ENCODE measurements around the gene SLC8A1. TPM values are rescaled to one million over a fixed set of nuclear protein-coding genes. Genes with fewer than 3 reads are reported as not detected.

Gene SLC8A1
- total and polyA plus RNA-seq, 10 of the 15 experiments (the other 5 are each of a cell fraction or from before 2014, with no cell fraction given) = under 0.01 to 1.2 (median 0.01) TPM; not detected in 3

- Histone ChIP-seq H3K4me2 (ENCODE audit: control insufficient read depth, insufficient read depth) (no peak overlapping the region), H3K9ac (ENCODE audit: control insufficient read depth, insufficient read depth, low read length) (no peak overlapping the region), H3K4me1 (ENCODE audit: control insufficient read depth, insufficient read depth, low read length) (no peaks in the 10 kb centered on the region), H3K79me2 (ENCODE audit: control insufficient read depth, insufficient read depth, low read length) (no peaks in the 10 kb centered on the region), H3K36me3 (ENCODE audit: control insufficient read depth in 2 of 2, insufficient read depth in 2 of 2, low read length in 1 of 2) (no peaks in the 10 kb centered on the region), H3K27me3 (replicated peaks in 1 of 2; ENCODE audit: control insufficient read depth in 2 of 2, insufficient read depth in 2 of 2, low read length in 1 of 2) (no peaks in the 10 kb centered on the region), H4K20me1 (ENCODE audit: control insufficient read depth, insufficient read depth) (no peaks in the 10 kb centered on the region), H3K9me3 (replicated peaks; ENCODE audit: control insufficient read depth, insufficient read depth, low read length) (no peaks in the 10 kb centered on the region), H3K27ac (ENCODE audit: control insufficient read depth, insufficient read depth) (no peak overlapping the region), H2AFZ (ENCODE audit: control insufficient read depth, low read depth, low read length) (no peak overlapping the region), H3K4me3 (no peak overlapping the region)
- BruUV-seq (replicated peaks) = no TSS peak
- ATAC-seq = no peak
- SMC1A ChIA-PET (ENCODE audit: uncharacterized antibody, unreplicated experiment) = interaction anchor here (0.9 kb wide), 1 partner anchor 27 kb away, joined by 3 read pairs; no protein-coding TSS in a partner anchor
- DNase-seq (ENCODE audit: low read depth, low spot score) = no peak
- in situ Hi-C loops (cut with MboI) (no loop called here), intact Hi-C loops (cut with micrococcal nuclease; ENCODE audit: unreplicated experiment) (no loop called here)
- POLR2A ChIA-PET = no interaction called here
- CTCF ChIA-PET = interaction anchor here (1.1 kb wide), 1 partner anchor 10 kb away, joined by 3 read pairs; no protein-coding TSS in a partner anchor
- 55% methylated on average over 6 of the region's 6 CpGs for WGBS (ENCODE audit: insufficient coverage, insufficient replicate concordance, low lambda C conversion rate, missing lambda C conversion rate)
- no peak for FAIRE-seq
- RAD21 ChIA-PET (ENCODE audit: unreplicated experiment) = no interaction called here
- no peak for TF ChIP-seq SREBF2 (IDR thresholded peaks at IDR 0.05; ENCODE audit: low read length)
- TF ChIP-seq TCF3 (IDR thresholded peaks at IDR 0.05; ENCODE audit: borderline replicate concordance, insufficient read depth, low read depth, low read length) = no peak
- TF ChIP-seq ZNF24 (IDR thresholded peaks at IDR 0.05) = no peak
- no peak for TF ChIP-seq ZZZ3 (IDR thresholded peaks at IDR 0.05; ENCODE audit: control insufficient read depth, insufficient read length, low read depth)
- no peak for TF ChIP-seq CHD1 (IDR thresholded peaks at IDR 0.05; ENCODE audit: low read depth, low read length)
- TF ChIP-seq ZNF384 (IDR thresholded peaks at IDR 0.05; ENCODE audit: borderline replicate concordance, low read depth, low read length) = no peak
- no peak for TF ChIP-seq SP1 (IDR thresholded peaks at IDR 0.05; ENCODE audit: low read depth, low read length)
- no peak for TF ChIP-seq NFYB (IDR thresholded peaks at IDR 0.05; ENCODE audit: insufficient read depth, low read depth, low read length)
- TF ChIP-seq ZNF207 (IDR thresholded peaks at IDR 0.05; ENCODE audit: borderline replicate concordance) = no peak
- TF ChIP-seq LARP7 (IDR thresholded peaks at IDR 0.05) = no peak
Observed at GRCh38 chr2:40256008-40256407, 195.9 kb downstream of the SLC8A1 start.

- H3K27me3 ChIP-seq (replicated peaks in 1 of 2; ENCODE audit: control insufficient read depth in 2 of 2, insufficient read depth in 2 of 2, low read length in 1 of 2) = no peaks in the 10 kb centered on the region; a peak in 1 of 4 replicates
- ChIA-PET RAD21 (ENCODE audit: unreplicated experiment) (no interaction called here), SMC1A (ENCODE audit: uncharacterized antibody, unreplicated experiment) (no interaction called here), POLR2A (no interaction called here), CTCF (no interaction called here)
- no peak overlapping the region for H3K9ac ChIP-seq (ENCODE audit: control insufficient read depth, insufficient read depth, low read length)
- ATAC-seq (no peak), FAIRE-seq (no peak), DNase-seq (ENCODE audit: low read depth, low spot score) (no peak)
- no peak overlapping the region for H3K4me2 ChIP-seq (ENCODE audit: control insufficient read depth, insufficient read depth)
- H3K9me3 ChIP-seq (replicated peaks; ENCODE audit: control insufficient read depth, insufficient read depth, low read length) = no peaks in the 10 kb centered on the region
- H4K20me1 ChIP-seq (ENCODE audit: control insufficient read depth, insufficient read depth) = no peaks in the 10 kb centered on the region
- H3K4me3 ChIP-seq = no peak overlapping the region
- H2AFZ ChIP-seq (ENCODE audit: control insufficient read depth, low read depth, low read length) = no peak overlapping the region
- no peaks in the 10 kb centered on the region for H3K4me1 ChIP-seq (ENCODE audit: control insufficient read depth, insufficient read depth, low read length)
- in situ Hi-C loops (cut with MboI) = no loop called here
- H3K36me3 ChIP-seq (ENCODE audit: control insufficient read depth in 2 of 2, insufficient read depth in 2 of 2, low read length in 1 of 2) = no peaks in the 10 kb centered on the region
- no peaks in the 10 kb centered on the region for H3K79me2 ChIP-seq (ENCODE audit: control insufficient read depth, insufficient read depth, low read length)
- no TSS peak for BruUV-seq (replicated peaks)
- no peak overlapping the region for H3K27ac ChIP-seq (ENCODE audit: control insufficient read depth, insufficient read depth)
- intact Hi-C loops (cut with micrococcal nuclease; ENCODE audit: unreplicated experiment) = no loop called here
- no peak for TF ChIP-seq TCF12 (IDR thresholded peaks at IDR 0.05; ENCODE audit: low read depth, low read length)
- no peak for TF ChIP-seq YY1 (IDR thresholded peaks at IDR 0.05; ENCODE audit: low read depth, low read length)
- no peak for TF ChIP-seq IRF5 (IDR thresholded peaks at IDR 0.05; ENCODE audit: borderline replicate concordance)
- no peak for TF ChIP-seq ZNF274 (IDR thresholded peaks at IDR 0.05; ENCODE audit: insufficient read depth, insufficient read length)
- no peak for TF ChIP-seq NFIC (IDR thresholded peaks at IDR 0.05; ENCODE audit: low read depth, low read length)
- TF ChIP-seq BACH1 (IDR thresholded peaks at IDR 0.05; ENCODE audit: borderline replicate concordance) = no peak
- TF ChIP-seq POLR2A (IDR thresholded peaks at IDR 0.05; ENCODE audit: low read depth, low read length) = no peak
- no peak for TF ChIP-seq ATF7 (IDR thresholded peaks at IDR 0.05; ENCODE audit: low read depth)
- TF ChIP-seq E2F4 (IDR thresholded peaks at IDR 0.05; ENCODE audit: low read depth, low read length) = no peak
- TF ChIP-seq SIN3A (IDR thresholded peaks at IDR 0.05; ENCODE audit: low read depth, low read length) = no peak
- no peak for TF ChIP-seq TCF7 (IDR thresholded peaks at IDR 0.05; ENCODE audit: borderline replicate concordance)
- TF ChIP-seq NR2F1 (conservative IDR thresholded peaks at IDR 0.05) = no peak
Observed at GRCh38 chr2:40255103-40255502, 196.8 kb downstream of the SLC8A1 start.

Measured in GM12878 (cell line).